Bone marrow (tissue), 2 donors: ENCODE results near the gene ETS1.

ENCODE experiments used
- DNase-seq, 2 donors: peaks; one replicate each; lab custom pipeline; 2025; lab: John Stamatoyannopoulos, UW

Gene ETS1

GRCh38 chr11:128587415-128587814, at the start of gene ETS1:
Gene ETS1 (minus strand): TSS chr11:128587558. CDS start chr11:128573130, 14,428 bp downstream.
- no peak for DNase-seq

- DNase-seq, result no peak
Observed at GRCh38 chr11:128634395-128634794, 47.0 kb upstream of the ETS1 start.

- DNase-seq, result no peak
Observed at GRCh38 chr11:128633384-128633965, 46.1 kb upstream of the ETS1 start.

- peak in 1 of 2 donors; percentile 66 for DNase-seq
Observed at GRCh38 chr11:128632141-128632791, 44.9 kb upstream of the ETS1 start.

- DNase-seq, result peak; percentile 72 to 86
Observed at GRCh38 chr11:128630367-128631230, 43.2 kb upstream of the ETS1 start.

- no peak for DNase-seq
Observed at GRCh38 chr11:128629516-128630106, 42.3 kb upstream of the ETS1 start.

GRCh38 chr11:128628686-128629085, 41.3 kb upstream of the ETS1 start:
- no peak for DNase-seq

GRCh38 chr11:128628325-128628673, 40.9 kb upstream of the ETS1 start:
- no peak for DNase-seq

- DNase-seq, result no peak
Observed at GRCh38 chr11:128627666-128628324, 40.4 kb upstream of the ETS1 start.

- no peak for DNase-seq
Observed at GRCh38 chr11:128626913-128627665, 39.7 kb upstream of the ETS1 start.

GRCh38 chr11:128625746-128626145, 38.4 kb upstream of the ETS1 start:
- DNase-seq, result no peak

GRCh38 chr11:128625326-128625725, 38.0 kb upstream of the ETS1 start:
- no peak for DNase-seq

GRCh38 chr11:128624269-128625175, 37.2 kb upstream of the ETS1 start:
- peak in 1 of 2 donors; percentile 84 for DNase-seq

GRCh38 chr11:128623091-128623490, 35.7 kb upstream of the ETS1 start:
- no peak for DNase-seq

- DNase-seq, result no peak
Observed at GRCh38 chr11:128621601-128622501, 34.5 kb upstream of the ETS1 start.

- peak in 1 of 2 donors; percentile 84 for DNase-seq
Observed at GRCh38 chr11:128620309-128621100, 33.1 kb upstream of the ETS1 start.

- DNase-seq, result no peak
Observed at GRCh38 chr11:128619540-128620308, 32.4 kb upstream of the ETS1 start.

- DNase-seq, result no peak
Observed at GRCh38 chr11:128619007-128619406, 31.6 kb upstream of the ETS1 start.
